ENCODE measurements around the gene QARS1. TPM values are rescaled to one million over a fixed set of nuclear protein-coding genes. Genes with fewer than 3 reads are reported as not detected.

QARS1 gene
- total and polyA plus RNA-seq, 2 of the 8 experiments (the other 6 are each of a cell fraction or from before 2014, with no cell fraction given): 353 to 581 TPM

- Histone ChIP-seq H3K4ac (replicated peaks; ENCODE audit: insufficient read length, low read depth, low read length) (no peak overlapping the region), H3K14ac (ENCODE audit: insufficient read length) (no peak overlapping the region), H2BK120ac (replicated peaks; ENCODE audit: low read depth, low read length) (no peak overlapping the region), H2AFZ (ENCODE audit: low read length) (no peak overlapping the region), H4K20me1 (replicated peaks in 1 of 2; ENCODE audit: control insufficient read depth in 1 of 2, insufficient read depth in 2 of 2, low read length in 2 of 2) (peaks cover 0 to 1% of the 10 kb centered on the region in 2 experiments), H3K23me2 (ENCODE audit: low read depth, low read length) (no peaks in the 10 kb centered on the region), H2BK12ac (ENCODE audit: low read depth, low read length) (no peak overlapping the region; the same call in 1 of the 2 replicates), H3K79me2 (ENCODE audit: control insufficient read depth in 1 of 2, insufficient read depth in 2 of 2, low read length in 2 of 2) (no peaks in the 10 kb centered on the region), H3K56ac (replicated peaks; ENCODE audit: insufficient read length, low read depth, low read length) (no peak overlapping the region), H3K23ac (ENCODE audit: insufficient read length) (no peak overlapping the region), H2BK15ac (ENCODE audit: low read length) (0 out of 2 replicates have a peak overlapping the region, but pooled peaks have one; percentile 61), H3K9ac (replicated peaks in 1 of 4; ENCODE audit: extremely low read depth in 1 of 4, low read depth in 3 of 4, low read length in 3 of 4) (no peak overlapping the region), H2BK20ac (ENCODE audit: low read length) (no peak overlapping the region), H3K4me3 (ENCODE audit: extremely low read depth in 1 of 4, insufficient read depth in 2 of 4, low read depth in 3 of 4, low read length in 4 of 4) (no peak overlapping the region), H3K4me2 (ENCODE audit: insufficient read depth in 1 of 2, low read depth in 2 of 2, low read length in 2 of 2) (no peak overlapping the region), H2AK5ac (ENCODE audit: low read depth, low read length) (no peak overlapping the region), H4K91ac (replicated peaks; ENCODE audit: insufficient read length, low read length) (no peak overlapping the region), H3K79me1 (ENCODE audit: low read depth, low read length) (no peaks in the 10 kb centered on the region), H2BK5ac (ENCODE audit: low read depth, low read length) (no peak overlapping the region), H3K9me3 (ENCODE audit: insufficient read depth in 2 of 2, low read depth in 1 of 2, low read length in 1 of 2) (peaks cover 4 to 8% of the 10 kb centered on the region in 2 experiments), H4K8ac (ENCODE audit: extremely low read depth, insufficient read depth, low read length) (no peak overlapping the region), H3K36me3 (ENCODE audit: control insufficient read depth in 2 of 4, insufficient read depth in 4 of 4, low read length in 3 of 4) (no peaks in the 10 kb centered on the region), H3K4me1 (replicated peaks in 1 of 4; ENCODE audit: control insufficient read depth in 3 of 4, insufficient read depth in 4 of 4, low read length in 3 of 4) (no peaks in the 10 kb centered on the region), H3K27ac (ENCODE audit: low read depth, low read length) (no peak overlapping the region), H3K27me3 (replicated peaks in 1 of 4; ENCODE audit: control insufficient read depth in 3 of 4, extremely low read depth in 1 of 4, insufficient read depth in 3 of 4, low read length in 3 of 4) (no peaks in the 10 kb centered on the region; a peak in 2 of 7 replicates), H3K18ac (ENCODE audit: extremely low read depth, low read length) (no peak overlapping the region), H4K5ac (ENCODE audit: insufficient read length, low read depth, low read length) (no peak overlapping the region)
- ChIA-PET CTCF (ENCODE audit: partially characterized antibody) (interaction anchor here (1.2 kb wide), 1 partner anchor 19 kb away, joined by 3 read pairs; the partner anchor contains the start of gene USP19), POLR2A (ENCODE audit: partially characterized antibody) (interaction anchor here (0.6 to 1.8 kb wide), 3 partner anchors 10 to 340 kb away, joined by 3 to 4 read pairs (median 4); no protein-coding TSS in a partner anchor)
- WGBS, 2 experiments (ENCODE audit: extremely low coverage in 1 of 2, insufficient coverage in 1 of 2, insufficient read length in 1 of 2, insufficient replicate concordance in 2 of 2, low coverage in 1 of 2, low lambda C conversion rate in 2 of 2, missing lambda C conversion rate in 1 of 2): 69% methylated on average over 3 of the region's 3 CpGs; no CpG with 5 or more reads in 1 of the 2 experiments
- FAIRE-seq (no peak), DNase-seq (ENCODE audit: low read depth in 1 of 2, low spot score in 2 of 2) (no peak)
- no peak for TF ChIP-seq CTBP2 (IDR thresholded peaks at IDR 0.05; ENCODE audit: borderline replicate concordance, insufficient read depth, insufficient read length, low read length)
- TF ChIP-seq E2F6 (IDR thresholded peaks at IDR 0.05): no peak
- TF ChIP-seq POLR2A (IDR thresholded peaks at IDR 0.05; ENCODE audit: control extremely low read depth in 1 of 2, low read depth in 2 of 2, low read length in 2 of 2): no peak
- no peak for TF ChIP-seq SP4 (IDR thresholded peaks at IDR 0.05; ENCODE audit: low read length)
- TF ChIP-seq CBX8 (IDR thresholded peaks at IDR 0.05; ENCODE audit: borderline replicate concordance, low read depth, low read length): no peak
- TF ChIP-seq RBBP5 (IDR thresholded peaks at IDR 0.05; ENCODE audit: borderline replicate concordance, low read depth, low read length): no peak
- TF ChIP-seq YY1 (IDR thresholded peaks at IDR 0.05; ENCODE audit: low read depth, low read length): no peak
- no peak for TF ChIP-seq SIN3A (conservative IDR thresholded peaks at IDR 0.05 in 1 of 2, IDR thresholded peaks at IDR 0.05 in 1 of 2; ENCODE audit: low read depth in 1 of 2, low read length in 2 of 2)
- no peak for TF ChIP-seq BCL11A (IDR thresholded peaks at IDR 0.05; ENCODE audit: low read depth in 2 of 2, low read length in 2 of 2)
- TF ChIP-seq NRF1 (IDR thresholded peaks at IDR 0.05; ENCODE audit: low read depth, low read length): no peak
- TF ChIP-seq RFX5 (IDR thresholded peaks at IDR 0.05; ENCODE audit: borderline replicate concordance, low read depth, low read length): no peak
- TF ChIP-seq GTF2F1 (IDR thresholded peaks at IDR 0.05; ENCODE audit: borderline replicate concordance, low read depth, low read length): no peak
- no peak for TF ChIP-seq EGR1 (IDR thresholded peaks at IDR 0.05; ENCODE audit: borderline replicate concordance, low read depth, low read length)
- no peak for TF ChIP-seq TBP (IDR thresholded peaks at IDR 0.05; ENCODE audit: low read depth, low read length)
Observed at GRCh38 chr3:49140080-49140479, 35.5 kb upstream of the QARS1 start.

Data from H1 (cell line).